ENCODE data around the gene RPS27A. TPM values are rescaled to one million over a fixed set of nuclear protein-coding genes. Genes with fewer than 3 reads are reported as not detected.
"Not testable (repeated sequence)": the region's sequence is repeated elsewhere in the genome, so short reads cannot be mapped to it uniquely, and the experiment has no call there.

RPS27A gene
- total RNA-seq (1,542 and 1,777 TPM in 2 replicates), polyA plus RNA-seq (601 and 608 TPM in 2 replicates)

DNA sequence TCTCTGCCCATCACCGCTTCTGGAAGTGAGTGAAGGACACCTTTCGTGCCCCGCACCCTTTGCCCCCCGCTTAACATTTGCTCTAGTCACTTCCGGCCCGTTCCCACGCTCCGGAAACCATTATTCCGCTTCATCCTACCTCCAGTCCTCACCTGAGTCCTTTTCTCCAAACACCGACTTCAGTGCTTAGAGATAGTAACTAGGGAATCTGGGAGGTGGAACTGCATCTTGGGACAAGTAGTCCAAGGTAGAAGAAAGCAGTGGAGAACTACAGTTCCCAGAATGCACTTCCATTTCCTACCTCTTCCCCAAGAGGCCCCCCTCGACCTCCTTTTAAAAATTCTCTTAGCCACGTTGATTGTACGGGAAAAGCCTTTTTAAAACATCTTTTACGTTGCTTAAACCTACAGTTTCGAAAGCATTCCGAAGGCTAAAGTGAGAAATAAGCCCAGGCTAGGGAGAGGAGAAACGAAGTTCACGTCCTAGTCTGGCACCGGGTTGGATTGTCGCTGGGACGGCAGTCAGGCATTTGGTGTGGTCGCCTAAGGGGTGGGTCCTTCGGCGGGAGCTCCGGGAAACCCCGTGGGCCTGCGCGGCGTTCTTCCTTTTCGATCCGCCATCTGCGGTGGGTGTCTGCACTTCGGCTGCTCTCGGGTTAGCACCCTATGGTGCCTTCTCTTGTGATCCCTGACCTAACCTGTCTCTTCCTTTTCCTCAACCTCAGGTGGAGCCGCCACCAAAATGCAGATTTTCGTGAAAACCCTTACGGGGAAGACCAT, at the start of gene RPS27A, which contains the start of gene CLHC1:
Gene RPS27A (plus strand): TSS at position 605 of the 779 bp plus-strand sequence. CDS start 137 bp downstream, at position 742.
Gene CLHC1 (minus strand): TSS at position 210 of the 779 bp plus-strand sequence. CDS start 9,882 bp downstream, outside the sequence.
- Histone ChIP-seq H2AFZ (peak within 1 kb of the TSS; percentile 79), H3K27ac (peak within 1 kb of the TSS; percentile 97), H4K20me1 (ENCODE audit: insufficient read depth, poor library complexity, severe bottlenecking) (peaks cover 13% of the 10 kb centered on the region), H3K36me3 (replicated peaks; ENCODE audit: insufficient read depth, low read depth) (no peaks in the 10 kb centered on the region), H3K9me3 (ENCODE audit: low read depth) (no peaks in the 10 kb centered on the region), H3K4me3 (peak within 1 kb of the TSS; percentile 78), H3K9me2 (replicated peaks; ENCODE audit: insufficient read depth) (no peaks in the 10 kb centered on the region), H3K4me2 (peak within 1 kb of the TSS; percentile 91), H3K27me3 (no peaks in the 10 kb centered on the region), H3K79me2 (peaks cover 64% of the 10 kb centered on the region), H3K4me1 (ENCODE audit: insufficient read depth) (peaks cover 14% of the 10 kb centered on the region)
- DNase-seq (ENCODE audit: low spot score), result peak; percentile 94
- no peak for TF ChIP-seq EZH2phosphoT487 (IDR thresholded peaks at IDR 0.05; ENCODE audit: low read depth, severe bottlenecking, unreplicated experiment)
- no peak for TF ChIP-seq EZH2 (IDR thresholded peaks at IDR 0.05; ENCODE audit: borderline replicate concordance)
- TF ChIP-seq CTCF (IDR thresholded peaks at IDR 0.05; ENCODE audit: poor library complexity), result no peak
- 2% methylated on average over 35 of the region's 37 CpGs for WGBS (ENCODE audit: low lambda C conversion rate, missing lambda C conversion rate)

DNA sequence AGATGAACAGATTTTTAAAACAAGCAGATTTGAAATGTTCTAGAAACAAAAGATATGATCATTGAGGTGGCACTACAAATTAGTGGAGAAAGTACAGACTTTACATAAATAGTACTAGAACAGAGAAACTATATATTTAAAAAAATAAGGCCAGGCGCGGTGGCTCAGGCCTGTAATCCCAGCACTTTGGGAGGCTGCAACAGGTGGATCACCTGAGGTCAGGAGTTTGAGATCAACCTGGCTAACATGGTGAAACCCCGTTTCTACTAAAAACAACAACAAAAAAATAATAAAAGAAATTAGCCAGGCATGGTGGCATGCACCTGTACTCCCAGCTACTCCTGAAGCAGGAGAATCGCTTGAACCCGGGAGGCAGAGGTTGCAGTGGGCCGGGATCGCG, 45.7 kb upstream of the RPS27A start:
- H3K4me1 ChIP-seq (ENCODE audit: insufficient read depth); H3K9me3 ChIP-seq (ENCODE audit: low read depth); H3K9me2 ChIP-seq (replicated peaks; ENCODE audit: insufficient read depth); H2AFZ ChIP-seq; H4K20me1 ChIP-seq (ENCODE audit: insufficient read depth, poor library complexity, severe bottlenecking); H3K79me2 ChIP-seq; DNase-seq (ENCODE audit: low spot score); H3K4me2 ChIP-seq; H3K27ac ChIP-seq; H3K36me3 ChIP-seq (replicated peaks; ENCODE audit: insufficient read depth, low read depth); H3K4me3 ChIP-seq; H3K27me3 ChIP-seq: not testable (repeated sequence)
- 83% methylated on average over 8 of the region's 8 CpGs for WGBS (ENCODE audit: low lambda C conversion rate, missing lambda C conversion rate)

DNA sequence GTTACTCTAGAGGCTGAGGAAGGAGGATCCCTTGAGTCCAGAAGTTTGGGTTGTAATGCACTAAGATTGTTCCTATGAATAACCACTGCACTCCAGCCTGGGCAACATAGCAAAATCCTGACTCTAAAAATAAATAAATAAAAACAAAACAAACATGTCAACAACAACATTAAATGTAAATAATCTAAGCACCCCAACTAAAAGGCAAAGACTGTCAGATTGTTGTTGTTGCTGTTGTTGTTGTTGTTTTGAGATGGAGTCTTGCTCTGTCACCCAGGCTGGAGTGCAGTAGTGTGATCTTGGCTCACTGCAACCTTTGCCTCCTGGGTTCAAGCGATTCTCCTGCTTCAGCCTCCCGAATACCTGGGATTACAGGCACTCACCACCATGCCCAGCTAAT, 40.6 kb upstream of the RPS27A start:
- H2AFZ ChIP-seq; H4K20me1 ChIP-seq (ENCODE audit: insufficient read depth, poor library complexity, severe bottlenecking); H3K4me2 ChIP-seq; H3K36me3 ChIP-seq (replicated peaks; ENCODE audit: insufficient read depth, low read depth); H3K27ac ChIP-seq; H3K9me2 ChIP-seq (replicated peaks; ENCODE audit: insufficient read depth); H3K9me3 ChIP-seq (ENCODE audit: low read depth); H3K79me2 ChIP-seq; H3K27me3 ChIP-seq; H3K4me3 ChIP-seq; H3K4me1 ChIP-seq (ENCODE audit: insufficient read depth); DNase-seq (ENCODE audit: low spot score): not testable (repeated sequence)
- 92% methylated on average over 2 of the region's 2 CpGs for WGBS (ENCODE audit: low lambda C conversion rate, missing lambda C conversion rate)

GRCh38 chr2:55196526-55196925, 36.0 kb upstream of the RPS27A start:
- Histone ChIP-seq H3K9me3 (ENCODE audit: low read depth) (no peaks in the 10 kb centered on the region), H2AFZ (no peak overlapping the region), H3K4me1 (ENCODE audit: insufficient read depth) (no peaks in the 10 kb centered on the region), H3K9me2 (replicated peaks; ENCODE audit: insufficient read depth) (no peaks in the 10 kb centered on the region), H3K36me3 (replicated peaks; ENCODE audit: insufficient read depth, low read depth) (no peaks in the 10 kb centered on the region), H4K20me1 (ENCODE audit: insufficient read depth, poor library complexity, severe bottlenecking) (no peaks in the 10 kb centered on the region), H3K79me2 (no peaks in the 10 kb centered on the region), H3K4me2 (no peak overlapping the region), H3K27me3 (no peaks in the 10 kb centered on the region), H3K4me3 (no peak overlapping the region), H3K27ac (no peak overlapping the region)
- DNase-seq (ENCODE audit: low spot score), result no peak
- WGBS (ENCODE audit: low lambda C conversion rate, missing lambda C conversion rate), result 91% methylated on average over 2 of the region's 2 CpGs
- no peak for TF ChIP-seq EZH2 (IDR thresholded peaks at IDR 0.05; ENCODE audit: borderline replicate concordance)
- TF ChIP-seq EZH2phosphoT487 (IDR thresholded peaks at IDR 0.05; ENCODE audit: low read depth, severe bottlenecking, unreplicated experiment), result no peak
- no peak for TF ChIP-seq CTCF (IDR thresholded peaks at IDR 0.05; ENCODE audit: poor library complexity)
